Natural killer cell (primary cell): Measurements from ENCODE around the gene TMEM107. TPM values are rescaled to one million over a fixed set of nuclear protein-coding genes. Genes with fewer than 3 reads are reported as not detected.

Experiments
- ATAC-seq, 3 donors: fragments of 150-1000 bp in 2 of 3; fragments of 200-7000 bp in 1 of 3; cut with Tn5 transposase; 1 replicate in 1 of 3; 2 replicates in 2 of 3; pipeline ENCODE4 v1.10.0; 2021; ENCODE audit warnings: mild to moderate bottlenecking in 2 of 3, moderate library complexity in 2 of 3
- DNase-seq, 2 donors: peaks; one replicate each; pipeline versions ENCODE4 v3.0.0 to v3.0.0-alpha.2; 2013 to 2021; ENCODE audit warnings: mixed read lengths in 1 of 2
- H3K27ac ChIP-seq: one replicate; pipeline ENCODE4 v1.5.1; 2013; ENCODE audit warnings: mild to moderate bottlenecking, low read length
- H3K27me3 ChIP-seq: one replicate; pipeline ENCODE4 v1.6.1; 2013; ENCODE audit warnings: low read length; ENCODE audit not compliant: control insufficient read depth, insufficient read depth
- H3K36me3 ChIP-seq: one replicate; pipeline ENCODE4 v1.6.1; 2013; ENCODE audit warnings: low read length; ENCODE audit not compliant: control insufficient read depth, insufficient read depth
- H3K4me1 ChIP-seq: one replicate; pipeline ENCODE4 v1.6.1; 2013; ENCODE audit warnings: low read length; ENCODE audit not compliant: control insufficient read depth, insufficient read depth
- H3K4me3 ChIP-seq: one replicate; pipeline ENCODE4 v1.5.1; 2013; ENCODE audit warnings: low read length
- H3K9me3 ChIP-seq: one replicate; pipeline ENCODE4 v1.6.1; 2013; ENCODE audit warnings: low read length; ENCODE audit not compliant: control insufficient read depth, insufficient read depth
- H3K27ac Mint-ChIP-seq, 2 donors: one replicate each; pipeline ENCODE4 v1.8.0; 2022; ENCODE audit warnings: mild to moderate bottlenecking in 2 of 2, mixed read lengths in 2 of 2, moderate library complexity in 1 of 2
- H3K27me3 Mint-ChIP-seq, 2 donors: one replicate each; pipeline ENCODE4 v1.8.0; 2022; ENCODE audit warnings: low read depth in 2 of 2, mixed read lengths in 2 of 2
- H3K36me3 Mint-ChIP-seq: one replicate; pipeline ENCODE4 v1.8.0; 2022; ENCODE audit warnings: mixed read lengths
- H3K4me1 Mint-ChIP-seq, 2 donors: one replicate each; pipeline ENCODE4 v1.8.0; 2022; ENCODE audit warnings: mixed read lengths in 2 of 2
- H3K4me3 Mint-ChIP-seq: one replicate; pipeline ENCODE4 v1.8.0; 2022; ENCODE audit warnings: mild to moderate bottlenecking, moderate library complexity, mixed read lengths
- H3K9me3 Mint-ChIP-seq, 2 donors: one replicate each; pipeline ENCODE4 v1.8.0; 2022; ENCODE audit warnings: mixed read lengths in 2 of 2
- WGBS: methylation state at CpG from one replicate; pipeline ENCODE4 v1.1.7; 2013; ENCODE audit warnings: missing lambda C conversion rate; ENCODE audit not compliant: insufficient coverage; 5-methylcytosine and 5-hydroxymethylcytosine counted together
- intact Hi-C: fragments of 100-400 bp; cut with micrococcal nuclease; formaldehyde crosslinking; loops from one replicate; pipeline ENCODE4 v1.14.2; 2022
- total RNA-seq, 4 donors: library from RNA; stranded (reverse); fragments of 120-200 nt in 1 of 4; gene quantifications; one replicate each; pipeline versions ENCODE4 v1.2.3 to v1.2.4, GENCODE V29; 2013 to 2022
- TF ChIP-seq, protein P1 (sequence below): fragments of 200-600 bp; IDR thresholded peaks from one replicate; pipeline ENCODE4 v1.8.0; 2022; ENCODE audit warnings: antibody characterized with exemption

TMEM107 gene
- total RNA-seq, 3 donors from 2014 or later (not counting 1 experiment from before 2014, with no cell fraction given) = 48.9 to 101 (median 96.1) TPM

DNA sequence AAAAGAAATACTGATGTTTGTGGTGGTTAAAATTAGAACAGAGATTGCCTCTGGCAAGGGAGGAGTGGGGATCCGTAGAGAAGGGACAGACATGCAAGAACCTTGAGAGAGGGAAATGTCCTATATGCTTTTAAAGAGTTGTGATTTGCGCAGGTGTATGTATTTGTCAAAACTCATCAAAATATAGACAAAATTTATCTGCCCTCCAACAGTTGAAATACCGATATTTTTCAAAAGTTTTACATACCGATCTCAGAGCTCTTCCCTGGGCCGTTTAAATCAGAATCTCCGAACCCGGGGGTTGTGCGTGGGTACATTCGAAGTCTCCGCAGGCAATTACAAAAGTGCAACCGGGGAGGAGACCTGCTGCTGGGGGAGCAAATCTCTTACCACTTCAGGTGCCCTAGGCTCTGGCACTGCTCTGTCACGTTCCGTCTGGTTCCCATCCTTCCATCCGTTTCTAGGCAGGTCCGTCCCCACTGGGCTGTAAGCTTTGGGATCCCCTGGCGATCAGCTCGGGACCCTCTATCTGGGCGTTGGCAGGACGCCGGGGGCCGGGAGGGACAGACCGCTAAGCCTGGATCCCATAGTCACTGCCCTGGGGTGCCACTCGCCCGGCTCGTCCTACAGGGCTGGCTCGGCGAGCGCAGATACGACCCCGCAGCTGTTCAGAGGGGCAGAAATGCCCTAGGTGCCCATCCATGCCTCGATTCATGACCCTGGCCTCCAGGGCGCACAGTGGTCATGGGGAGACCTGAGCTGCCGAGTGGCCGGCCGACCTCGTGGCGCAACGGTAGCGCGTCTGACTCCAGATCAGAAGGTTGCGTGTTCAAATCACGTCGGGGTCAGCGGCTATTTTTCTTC, 9.6 kb upstream of the TMEM107 start:
- Histone ChIP-seq H3K27ac (peak overlapping the region; percentile 90), H3K4me1 (peaks cover 37% of the 10 kb centered on the region), H3K4me3 (peak overlapping the region; percentile 89), H3K27me3 (no peaks in the 10 kb centered on the region), H3K36me3 (no peaks in the 10 kb centered on the region), H3K9me3 (no peaks in the 10 kb centered on the region)
- TF ChIP-seq, protein P1, sequence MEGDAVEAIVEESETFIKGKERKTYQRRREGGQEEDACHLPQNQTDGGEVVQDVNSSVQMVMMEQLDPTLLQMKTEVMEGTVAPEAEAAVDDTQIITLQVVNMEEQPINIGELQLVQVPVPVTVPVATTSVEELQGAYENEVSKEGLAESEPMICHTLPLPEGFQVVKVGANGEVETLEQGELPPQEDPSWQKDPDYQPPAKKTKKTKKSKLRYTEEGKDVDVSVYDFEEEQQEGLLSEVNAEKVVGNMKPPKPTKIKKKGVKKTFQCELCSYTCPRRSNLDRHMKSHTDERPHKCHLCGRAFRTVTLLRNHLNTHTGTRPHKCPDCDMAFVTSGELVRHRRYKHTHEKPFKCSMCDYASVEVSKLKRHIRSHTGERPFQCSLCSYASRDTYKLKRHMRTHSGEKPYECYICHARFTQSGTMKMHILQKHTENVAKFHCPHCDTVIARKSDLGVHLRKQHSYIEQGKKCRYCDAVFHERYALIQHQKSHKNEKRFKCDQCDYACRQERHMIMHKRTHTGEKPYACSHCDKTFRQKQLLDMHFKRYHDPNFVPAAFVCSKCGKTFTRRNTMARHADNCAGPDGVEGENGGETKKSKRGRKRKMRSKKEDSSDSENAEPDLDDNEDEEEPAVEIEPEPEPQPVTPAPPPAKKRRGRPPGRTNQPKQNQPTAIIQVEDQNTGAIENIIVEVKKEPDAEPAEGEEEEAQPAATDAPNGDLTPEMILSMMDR = no peak
- peak; percentile 93 to 97 for DNase-seq
- intact Hi-C loops = loop anchor here (1.0 to 2.0 kb wide), 5 partner anchors 13 to 63 kb away; partner anchors contain the start of genes CTC1 and PFAS
- WGBS = under 1% methylated on average over 44 of the region's 44 CpGs
- Mint-ChIP-seq H3K9me3 (no peaks in the 10 kb centered on the region), H3K27ac (no peak overlapping the region), H3K36me3 (no peaks in the 10 kb centered on the region), H3K4me1 (peaks cover 15 to 24% of the 10 kb centered on the region in 2 donors), H3K27me3 (no peaks in the 10 kb centered on the region), H3K4me3 (no peak overlapping the region)
- ATAC-seq = peak; percentile 19 to 41 (median 35)

DNA sequence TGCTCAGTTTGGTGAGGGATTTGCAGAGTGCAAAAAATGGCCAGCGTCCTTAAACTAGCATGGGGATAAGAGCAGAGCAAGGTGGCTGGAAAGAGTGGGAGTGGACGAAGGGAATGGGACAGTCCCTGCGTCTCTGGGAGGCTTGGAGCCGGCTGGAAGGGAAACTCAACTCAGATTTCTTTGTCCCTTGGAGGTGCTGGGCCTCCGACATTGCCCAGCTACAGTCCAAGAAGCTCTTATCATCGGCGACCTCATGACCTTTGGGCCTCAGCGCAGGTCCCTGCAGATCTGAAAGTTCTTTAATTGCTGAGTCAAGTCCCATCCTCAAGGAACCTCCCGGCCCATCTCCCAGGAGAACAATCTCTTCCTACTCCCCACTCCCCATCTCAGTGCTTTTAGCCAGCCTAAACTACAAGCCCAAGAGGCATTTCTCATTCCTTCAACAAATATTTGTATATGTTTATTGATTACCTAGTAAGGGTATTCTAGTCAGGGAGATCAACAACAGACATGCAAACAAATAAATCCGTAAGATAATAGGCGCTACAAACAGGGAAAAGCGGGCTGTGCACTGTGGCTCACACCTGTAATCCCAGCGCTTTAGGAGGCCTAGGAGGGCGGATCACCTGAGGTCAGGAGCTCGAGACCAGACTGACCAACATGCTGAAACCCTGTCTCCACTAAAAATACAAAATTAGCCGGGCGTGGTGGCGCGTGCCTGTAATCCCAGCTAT, 985 bp upstream of the TMEM107 start:
- no peaks in the 10 kb centered on the region for H3K27me3 ChIP-seq
- Mint-ChIP-seq H3K4me1 (peaks cover 33 to 46% of the 10 kb centered on the region in 2 donors), H3K27me3 (no peaks in the 10 kb centered on the region), H3K27ac (peak overlapping the region; percentile 86 to 99), H3K9me3 (no peaks in the 10 kb centered on the region), H3K36me3 (no peaks in the 10 kb centered on the region), H3K4me3 (peak overlapping the region; percentile 91)
- TF ChIP-seq, protein P1 = no peak
- H3K4me1 ChIP-seq = peaks cover 42% of the 10 kb centered on the region
- no peaks in the 10 kb centered on the region for H3K36me3 ChIP-seq
- peak overlapping the region; percentile 53 for H3K27ac ChIP-seq
- H3K9me3 ChIP-seq = no peaks in the 10 kb centered on the region
- WGBS = 91% methylated on average over 19 of the region's 19 CpGs
- H3K4me3 ChIP-seq = peak overlapping the region; percentile 47
- DNase-seq (no peak), ATAC-seq (no peak)
- intact Hi-C loops = loop anchor here (1.0 kb wide), 1 partner anchor 10 kb away; no protein-coding TSS in a partner anchor

DNA sequence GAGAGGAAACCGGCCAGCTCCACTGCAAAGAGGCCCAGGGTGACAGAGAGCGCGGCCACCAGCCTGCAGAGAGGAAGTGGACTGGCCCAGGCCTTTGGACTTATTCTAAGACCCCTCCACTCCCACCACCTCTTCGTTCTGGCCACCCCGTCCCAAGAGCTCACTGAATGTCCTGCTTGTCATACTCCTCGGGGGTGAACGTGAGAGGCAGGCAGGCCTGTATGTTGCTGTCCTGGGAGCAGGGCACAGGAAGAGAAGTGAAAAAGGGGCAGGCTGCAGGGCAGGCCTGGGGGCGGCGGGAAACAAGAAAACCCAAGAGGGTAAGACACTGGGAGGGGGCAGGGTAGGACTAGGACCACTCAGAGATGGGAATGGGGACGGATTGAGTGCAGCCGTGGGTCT, 384 bp downstream of the TMEM107 start:
- DNase-seq = no peak
- Histone ChIP-seq H3K27ac (peak overlapping the region; percentile 53), H3K9me3 (no peaks in the 10 kb centered on the region), H3K4me1 (peaks cover 47% of the 10 kb centered on the region), H3K4me3 (peak overlapping the region; percentile 47), H3K36me3 (no peaks in the 10 kb centered on the region), H3K27me3 (no peaks in the 10 kb centered on the region)
- H3K4me3 Mint-ChIP-seq = peak overlapping the region; percentile 91
- WGBS = 7% methylated on average over 11 of the region's 11 CpGs
- H3K4me1 Mint-ChIP-seq = peaks cover 34 to 43% of the 10 kb centered on the region in 2 donors
- no peak for ATAC-seq
- TF ChIP-seq, protein P1 = no peak
- H3K36me3 Mint-ChIP-seq = no peaks in the 10 kb centered on the region
- H3K9me3 Mint-ChIP-seq = no peaks in the 10 kb centered on the region
- intact Hi-C loops = loop anchor here (1.0 kb wide), 1 partner anchor 12 kb away; no protein-coding TSS in a partner anchor
- H3K27me3 Mint-ChIP-seq = no peaks in the 10 kb centered on the region
- peak overlapping the region; percentile 86 to 99 for H3K27ac Mint-ChIP-seq
